Gastroesophageal sphincter (tissue), 3 donors: ENCODE measurements around the gene GSK3B.

Experiments
- CTCF ChIP-seq, 4 experiments: fragments of 200-600 bp in 2 of 4; fragments of 450-650 bp in 2 of 4; sonication (generic) in 1 of 4; IDR thresholded peaks; one replicate each; pipeline ENCODE4 v1.5.1; 2017 to 2019; ENCODE audit warnings: antibody characterized with exemption in 4 of 4, mild to moderate bottlenecking in 2 of 4, moderate library complexity in 2 of 4
- EP300 ChIP-seq: sonication (generic); formaldehyde crosslinking; IDR thresholded peaks from one replicate; pipeline ENCODE4 v1.6.1; 2017; ENCODE audit warnings: antibody characterized with exemption, mild to moderate bottlenecking
- POLR2A ChIP-seq, 2 donors: fragments of 450-650 bp; IDR thresholded peaks; one replicate each; pipeline ENCODE4 v1.6.1; 2017; ENCODE audit warnings: antibody characterized with exemption in 2 of 2, mild to moderate bottlenecking in 2 of 2, moderate library complexity in 1 of 2
- POLR2AphosphoS5 ChIP-seq: sonication (generic); formaldehyde crosslinking; IDR thresholded peaks from one replicate; pipeline ENCODE4 v1.6.1; 2017; ENCODE audit warnings: antibody characterized with exemption

GRCh38 chr3:120095979-120096426, 1.8 kb upstream of the GSK3B start:
- no peak for TF ChIP-seq CTCF (IDR thresholded peaks at IDR 0.05)
- TF ChIP-seq EP300, result no peak
- TF ChIP-seq POLR2A (IDR thresholded peaks at IDR 0.05), result no peak
- no peak for TF ChIP-seq POLR2AphosphoS5
